Upper lobe of right lung (tissue), 1 donor: ENCODE data around the gene EXTL2. TPM values are rescaled to one million over a fixed set of nuclear protein-coding genes. Genes with fewer than 3 reads are reported as not detected.
"Not testable (repeated sequence)": the region's sequence is repeated elsewhere in the genome, so short reads cannot be mapped to it uniquely, and the experiment has no call there.

ENCODE experiments used
- ATAC-seq: fragments of 200-7000 bp; cut with Tn5 transposase; one replicate; pipeline ENCODE4 v1.9.1; 2020; ENCODE audit warnings: mild to moderate bottlenecking, moderate library complexity
- DNase-seq: peaks from one replicate; pipeline ENCODE4 v3.0.0-alpha.2; 2020
- H3K27ac ChIP-seq: fragments of 200-600 bp; one replicate; pipeline ENCODE4 v1.8.0; 2022
- H3K27me3 ChIP-seq: fragments of 200-600 bp; one replicate; pipeline ENCODE4 v1.8.0; 2022; ENCODE audit warnings: mild to moderate bottlenecking
- H3K36me3 ChIP-seq: fragments of 200-600 bp; one replicate; pipeline ENCODE4 v1.8.0; 2022
- H3K4me1 ChIP-seq: fragments of 200-600 bp; one replicate; pipeline ENCODE4 v1.8.0; 2022
- H3K4me3 ChIP-seq: fragments of 200-600 bp; one replicate; pipeline ENCODE4 v1.8.0; 2022; ENCODE audit warnings: mild to moderate bottlenecking
- H3K9me3 ChIP-seq: fragments of 200-600 bp; one replicate; pipeline ENCODE4 v1.8.0; 2022
- intact Hi-C: fragments of 100-400 bp; cut with DNase I; formaldehyde crosslinking; loops from one replicate; pipeline ENCODE4 v1.11.0; 2022
- total RNA-seq: library from RNA; stranded (reverse); fragmentation: NEBNext Ultra II Directional; extraction: Animal tissue kit (Norgen Biotek cat#: 25700); gene quantifications from one replicate; pipeline ENCODE4 v1.2.1, GENCODE V29; 2021
- TF ChIP-seq, protein P1 (sequence below): fragments of 200-600 bp; IDR thresholded peaks from one replicate; pipeline ENCODE4 v1.8.0; 2022; ENCODE audit warnings: antibody characterized with exemption
- donor health status: DM: no; HTN: yes; CAD: no; lungs with severe emphysema.

Gene EXTL2
- total RNA-seq, 1 donor from 2014 or later: 11.6 TPM

DNA sequence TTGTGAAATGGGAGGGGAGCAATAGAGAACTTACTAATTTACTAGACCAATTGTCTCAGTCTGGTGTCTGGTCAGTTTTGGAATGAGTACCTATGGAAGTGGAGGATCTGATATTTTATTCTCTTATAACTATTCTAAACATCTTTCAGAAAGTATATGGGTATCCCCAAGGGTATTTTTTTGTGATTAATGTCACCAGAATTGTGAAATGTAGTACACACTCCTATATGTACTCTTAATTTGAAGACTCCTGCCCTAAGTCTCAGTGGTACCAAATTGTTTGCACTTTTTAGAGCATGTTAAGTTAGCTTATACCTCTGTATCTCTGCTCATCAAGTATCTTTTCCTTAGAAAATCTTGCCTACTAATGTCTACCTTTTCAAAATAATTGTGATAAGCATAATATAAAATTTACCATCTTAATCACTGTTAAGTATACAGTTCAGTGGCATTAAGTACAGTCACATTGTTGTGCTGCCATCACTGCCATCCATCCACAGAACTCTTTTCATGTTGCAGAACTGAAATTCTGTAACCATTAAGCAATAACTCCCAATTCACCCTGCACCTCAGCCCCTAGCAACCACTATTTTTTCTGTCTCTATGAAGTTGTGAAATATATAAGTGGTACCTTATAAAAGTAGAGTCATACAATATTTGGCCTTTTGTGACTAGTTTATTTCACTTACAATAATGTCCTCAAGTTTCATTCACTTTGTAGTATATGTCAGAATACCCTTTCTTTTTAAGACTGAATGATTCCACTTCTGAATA, 41.7 kb upstream of the EXTL2 start:
- DNase-seq (no peak), ATAC-seq (no peak)
- Histone ChIP-seq H3K36me3 (peaks cover 8% of the 10 kb centered on the region), H3K9me3 (no peaks in the 10 kb centered on the region), H3K27ac (no peak overlapping the region), H3K4me1 (no peaks in the 10 kb centered on the region), H3K4me3 (no peak overlapping the region), H3K27me3 (no peaks in the 10 kb centered on the region)
- TF ChIP-seq, protein P1, sequence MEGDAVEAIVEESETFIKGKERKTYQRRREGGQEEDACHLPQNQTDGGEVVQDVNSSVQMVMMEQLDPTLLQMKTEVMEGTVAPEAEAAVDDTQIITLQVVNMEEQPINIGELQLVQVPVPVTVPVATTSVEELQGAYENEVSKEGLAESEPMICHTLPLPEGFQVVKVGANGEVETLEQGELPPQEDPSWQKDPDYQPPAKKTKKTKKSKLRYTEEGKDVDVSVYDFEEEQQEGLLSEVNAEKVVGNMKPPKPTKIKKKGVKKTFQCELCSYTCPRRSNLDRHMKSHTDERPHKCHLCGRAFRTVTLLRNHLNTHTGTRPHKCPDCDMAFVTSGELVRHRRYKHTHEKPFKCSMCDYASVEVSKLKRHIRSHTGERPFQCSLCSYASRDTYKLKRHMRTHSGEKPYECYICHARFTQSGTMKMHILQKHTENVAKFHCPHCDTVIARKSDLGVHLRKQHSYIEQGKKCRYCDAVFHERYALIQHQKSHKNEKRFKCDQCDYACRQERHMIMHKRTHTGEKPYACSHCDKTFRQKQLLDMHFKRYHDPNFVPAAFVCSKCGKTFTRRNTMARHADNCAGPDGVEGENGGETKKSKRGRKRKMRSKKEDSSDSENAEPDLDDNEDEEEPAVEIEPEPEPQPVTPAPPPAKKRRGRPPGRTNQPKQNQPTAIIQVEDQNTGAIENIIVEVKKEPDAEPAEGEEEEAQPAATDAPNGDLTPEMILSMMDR: no peak
- intact Hi-C loops: no loop called here

DNA sequence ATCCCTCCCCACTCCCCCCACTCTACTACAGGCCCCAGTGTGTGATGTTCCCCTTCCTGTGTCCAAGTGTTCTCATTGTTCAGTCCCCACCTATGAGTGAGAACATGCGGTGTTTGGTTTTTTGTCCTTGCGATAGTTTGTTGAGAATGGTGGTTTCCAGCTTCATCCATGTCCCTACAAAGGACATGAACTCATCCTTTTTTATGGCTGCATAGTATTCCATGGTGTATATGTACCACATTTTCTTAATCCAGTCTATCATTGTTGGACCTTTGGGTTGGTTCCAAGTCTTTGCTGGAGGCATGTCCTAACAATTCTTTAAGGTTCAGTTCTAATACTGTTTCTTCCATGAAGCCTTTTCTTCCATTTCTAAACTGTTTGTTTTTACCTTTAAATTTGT, 38.9 kb upstream of the EXTL2 start:
- H3K36me3 ChIP-seq, H3K9me3 ChIP-seq, H3K27ac ChIP-seq, H3K27me3 ChIP-seq, intact Hi-C loops, H3K4me1 ChIP-seq, DNase-seq, ATAC-seq, H3K4me3 ChIP-seq: not testable (repeated sequence)

DNA sequence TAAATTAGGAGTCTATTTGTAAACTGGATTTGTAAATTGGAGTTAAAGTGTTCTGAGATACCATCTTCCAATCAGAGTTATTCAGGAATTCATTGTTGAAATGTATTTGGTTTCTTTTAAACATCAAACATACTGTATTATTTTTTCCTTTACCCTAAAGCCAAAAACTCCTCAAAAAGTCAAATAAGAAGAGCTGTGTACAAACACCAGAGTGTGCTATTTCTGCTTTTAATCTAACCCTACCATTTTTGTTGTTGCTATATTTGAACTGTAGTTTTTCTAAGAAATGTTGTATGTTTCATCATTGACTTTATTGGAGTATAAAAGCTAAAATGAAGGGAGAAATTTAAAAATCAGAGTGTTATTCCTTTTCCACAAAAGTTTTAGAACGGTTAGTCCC, 37.1 kb upstream of the EXTL2 start:
- no peaks in the 10 kb centered on the region for H3K9me3 ChIP-seq
- ATAC-seq (no peak), DNase-seq (no peak)
- peaks cover 2% of the 10 kb centered on the region for H3K36me3 ChIP-seq
- no peaks in the 10 kb centered on the region for H3K27me3 ChIP-seq
- TF ChIP-seq, protein P1: peak; percentile 20
- H3K27ac ChIP-seq: no peak overlapping the region
- H3K4me3 ChIP-seq: no peak overlapping the region
- intact Hi-C loops: no loop called here
- no peaks in the 10 kb centered on the region for H3K4me1 ChIP-seq

GRCh38 chr1:100930494-100930893, 35.9 kb upstream of the EXTL2 start:
- ATAC-seq (no peak), DNase-seq (no peak)
- Histone ChIP-seq H3K36me3 (peaks cover 9% of the 10 kb centered on the region), H3K4me3 (no peak overlapping the region), H3K4me1 (no peaks in the 10 kb centered on the region), H3K27me3 (no peaks in the 10 kb centered on the region), H3K9me3 (no peaks in the 10 kb centered on the region), H3K27ac (no peak overlapping the region)
- TF ChIP-seq, protein P1: no peak
- intact Hi-C loops: no loop called here

GRCh38 chr1:100928128-100928527, 33.5 kb upstream of the EXTL2 start:
- Histone ChIP-seq H3K4me1 (no peaks in the 10 kb centered on the region), H3K36me3 (peaks cover 26% of the 10 kb centered on the region), H3K27me3 (no peaks in the 10 kb centered on the region), H3K9me3 (no peaks in the 10 kb centered on the region), H3K4me3 (no peak overlapping the region), H3K27ac (no peak overlapping the region)
- intact Hi-C loops: no loop called here
- DNase-seq (no peak), ATAC-seq (no peak)
- TF ChIP-seq, protein P1: no peak

- no peak overlapping the region for H3K4me3 ChIP-seq
- no peaks in the 10 kb centered on the region for H3K4me1 ChIP-seq
- H3K27me3 ChIP-seq: no peaks in the 10 kb centered on the region
- DNase-seq: no peak
- H3K9me3 ChIP-seq: no peaks in the 10 kb centered on the region
- peaks cover 30% of the 10 kb centered on the region for H3K36me3 ChIP-seq
- intact Hi-C loops: no loop called here
- no peak overlapping the region for H3K27ac ChIP-seq
- ATAC-seq: no peak
- TF ChIP-seq, protein P1: no peak
Measured at GRCh38 chr1:100927276-100927675, 32.6 kb upstream of the EXTL2 start.
